ENCODE results near the gene UNC5B. TPM values are rescaled to one million over a fixed set of nuclear protein-coding genes. Genes with fewer than 3 reads are reported as not detected.

The UNC5B gene
- polyA plus RNA-seq, 1 experiment = 27.4 TPM

DNA sequence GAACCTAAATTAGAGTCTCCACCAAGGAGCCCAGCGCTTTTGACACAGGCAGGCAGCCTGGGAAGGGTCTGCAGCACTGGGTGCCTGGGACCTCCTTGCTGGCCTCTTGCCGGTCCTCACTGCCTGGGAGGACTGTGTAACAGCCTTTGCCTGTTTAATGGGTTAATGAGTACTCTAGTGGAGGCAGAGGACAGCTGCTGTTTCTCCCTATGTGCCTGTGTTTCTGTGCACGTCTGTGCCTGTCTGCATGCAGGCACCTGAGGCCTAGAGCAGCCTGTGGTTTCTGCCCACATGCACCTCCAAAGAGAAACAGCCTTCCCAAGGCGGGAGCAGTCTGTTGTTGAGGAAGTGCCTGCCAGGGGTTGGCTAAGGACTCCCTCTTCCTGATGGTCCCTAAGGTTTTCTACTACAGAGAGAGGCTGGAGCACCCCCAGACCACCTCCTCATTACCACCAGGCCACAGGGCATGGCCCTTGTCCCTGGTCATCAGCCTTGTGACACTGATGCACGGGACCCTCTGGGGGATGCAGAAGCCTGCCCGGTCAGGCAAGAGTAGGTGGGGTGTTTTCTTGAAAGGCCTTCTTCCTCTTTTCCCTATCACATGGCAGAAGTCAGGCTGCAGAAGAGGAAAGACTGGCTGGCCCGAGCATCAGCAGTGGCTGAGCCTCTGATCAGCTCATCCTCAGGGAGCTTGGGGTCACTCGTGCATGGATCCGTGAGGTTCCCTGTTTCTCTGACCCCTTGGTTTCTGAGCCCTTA lies 120.9 kb downstream of the UNC5B start:
- no peaks in the 10 kb centered on the region for H3K27me3 ChIP-seq (ENCODE audit: control insufficient read depth, insufficient read depth, low read length)
- no peaks in the 10 kb centered on the region for H3K36me3 ChIP-seq (ENCODE audit: control insufficient read depth, insufficient read depth, low read length)
- TF ChIP-seq, protein P1, sequence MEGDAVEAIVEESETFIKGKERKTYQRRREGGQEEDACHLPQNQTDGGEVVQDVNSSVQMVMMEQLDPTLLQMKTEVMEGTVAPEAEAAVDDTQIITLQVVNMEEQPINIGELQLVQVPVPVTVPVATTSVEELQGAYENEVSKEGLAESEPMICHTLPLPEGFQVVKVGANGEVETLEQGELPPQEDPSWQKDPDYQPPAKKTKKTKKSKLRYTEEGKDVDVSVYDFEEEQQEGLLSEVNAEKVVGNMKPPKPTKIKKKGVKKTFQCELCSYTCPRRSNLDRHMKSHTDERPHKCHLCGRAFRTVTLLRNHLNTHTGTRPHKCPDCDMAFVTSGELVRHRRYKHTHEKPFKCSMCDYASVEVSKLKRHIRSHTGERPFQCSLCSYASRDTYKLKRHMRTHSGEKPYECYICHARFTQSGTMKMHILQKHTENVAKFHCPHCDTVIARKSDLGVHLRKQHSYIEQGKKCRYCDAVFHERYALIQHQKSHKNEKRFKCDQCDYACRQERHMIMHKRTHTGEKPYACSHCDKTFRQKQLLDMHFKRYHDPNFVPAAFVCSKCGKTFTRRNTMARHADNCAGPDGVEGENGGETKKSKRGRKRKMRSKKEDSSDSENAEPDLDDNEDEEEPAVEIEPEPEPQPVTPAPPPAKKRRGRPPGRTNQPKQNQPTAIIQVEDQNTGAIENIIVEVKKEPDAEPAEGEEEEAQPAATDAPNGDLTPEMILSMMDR (IDR thresholded peaks at IDR 0.05; ENCODE audit: insufficient read depth, low read depth, low read length) = no peak
- H3K4me3 ChIP-seq (ENCODE audit: low read depth, low read length) = no peak overlapping the region
- ChIA-PET POLR2A (no interaction called here), CTCF (interaction anchor here (0.9 kb wide), 1 partner anchor 237 kb away, joined by 3 read pairs; no protein-coding TSS in a partner anchor)
- no peak for DNase-seq (ENCODE audit: low read depth)

DNA sequence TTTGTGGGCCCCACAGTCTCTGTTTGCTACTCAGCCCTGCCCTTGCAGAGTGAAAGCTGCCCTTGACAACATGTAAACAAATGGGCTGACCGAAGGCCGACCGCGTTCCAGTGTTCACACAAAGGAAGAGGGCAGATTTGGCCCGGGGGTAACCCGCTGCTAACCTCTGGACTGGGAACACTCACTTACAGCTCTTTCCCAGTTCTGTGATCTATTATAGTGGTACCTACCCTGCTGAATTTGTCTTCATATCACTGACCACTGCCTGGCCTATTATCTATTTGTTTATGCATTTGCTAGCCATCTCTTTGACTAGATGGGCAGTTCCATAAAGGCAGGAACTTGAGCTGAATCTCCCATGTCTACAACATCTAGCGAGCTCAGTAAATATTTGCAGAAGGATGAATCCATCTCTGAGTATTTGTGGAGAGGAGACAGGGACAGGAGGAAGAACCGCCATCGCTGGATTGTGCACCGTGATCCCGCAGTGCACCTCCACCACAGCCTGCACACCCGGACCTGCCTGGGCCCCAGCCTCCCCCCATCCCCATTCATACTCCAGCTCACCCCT lies 121.9 kb downstream of the UNC5B start:
- H3K4me3 ChIP-seq (ENCODE audit: low read depth, low read length) = no peak overlapping the region
- no peaks in the 10 kb centered on the region for H3K27me3 ChIP-seq (ENCODE audit: control insufficient read depth, insufficient read depth, low read length)
- TF ChIP-seq, protein P1 (IDR thresholded peaks at IDR 0.05; ENCODE audit: insufficient read depth, low read depth, low read length) = no peak
- DNase-seq (ENCODE audit: low read depth) = no peak
- ChIA-PET POLR2A (no interaction called here), CTCF (interaction anchor here (0.9 to 1.7 kb wide), 6 partner anchors 13 to 562 kb away, joined by 3 to 9 read pairs (median 4); partner anchors contain the start of gene SLC29A3)
- no peaks in the 10 kb centered on the region for H3K36me3 ChIP-seq (ENCODE audit: control insufficient read depth, insufficient read depth, low read length)

DNA sequence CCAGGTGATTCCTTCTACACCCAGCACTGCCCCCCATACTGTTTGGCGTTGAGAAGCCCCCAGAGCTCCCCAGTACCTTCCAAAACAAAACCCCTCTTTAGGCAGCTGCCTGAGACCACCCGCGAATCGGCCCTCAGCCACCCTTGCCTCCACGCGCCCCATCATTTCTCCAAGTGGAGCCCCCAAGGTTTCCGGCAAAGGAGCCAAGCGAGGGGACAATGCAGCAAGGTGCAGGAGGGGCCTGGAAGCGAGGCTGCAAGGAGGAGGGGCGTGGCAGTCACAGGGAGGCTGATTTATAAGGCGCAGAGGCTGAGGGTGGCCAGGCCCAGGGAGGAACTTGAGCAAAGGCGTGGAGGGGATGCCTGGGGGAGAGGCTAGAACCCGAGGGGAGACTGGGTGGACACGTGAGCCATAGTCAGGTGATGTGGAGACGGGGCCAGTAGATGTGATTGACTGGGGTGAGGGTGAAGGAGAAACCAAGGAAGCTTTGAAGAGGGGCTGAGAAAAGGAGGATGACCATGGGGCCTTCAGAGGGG lies 122.9 kb downstream of the UNC5B start:
- H3K4me3 ChIP-seq (ENCODE audit: low read depth, low read length) = no peak overlapping the region
- ChIA-PET CTCF (interaction anchor here (1.1 to 1.7 kb wide), 5 partner anchors 12 to 561 kb away, joined by 3 to 9 read pairs (median 4); partner anchors contain the start of gene SLC29A3), POLR2A (no interaction called here)
- no peaks in the 10 kb centered on the region for H3K36me3 ChIP-seq (ENCODE audit: control insufficient read depth, insufficient read depth, low read length)
- DNase-seq (ENCODE audit: low read depth) = no peak
- H3K27me3 ChIP-seq (ENCODE audit: control insufficient read depth, insufficient read depth, low read length) = no peaks in the 10 kb centered on the region
- TF ChIP-seq, protein P1 (IDR thresholded peaks at IDR 0.05; ENCODE audit: insufficient read depth, low read depth, low read length) = no peak

DNA sequence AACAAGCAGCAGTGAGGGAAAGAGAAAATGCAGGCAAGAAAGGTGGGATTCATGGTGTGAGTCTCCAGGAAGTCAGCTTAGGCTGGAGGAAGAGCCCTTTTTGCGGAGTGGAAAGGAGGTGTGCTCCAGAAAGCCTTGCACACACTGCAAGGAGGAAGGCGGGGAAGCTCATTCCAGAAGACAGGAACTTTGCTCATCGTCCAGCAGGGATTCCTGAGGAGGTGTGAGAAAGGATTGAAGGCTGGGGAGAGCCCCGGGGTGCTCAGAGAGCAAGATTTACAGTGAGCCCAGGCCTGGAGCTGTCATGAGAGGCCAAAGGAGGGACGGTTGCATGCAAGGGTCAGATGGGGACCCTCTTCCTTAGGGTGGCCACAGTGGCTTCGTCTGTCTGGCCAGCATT lies 124.3 kb downstream of the UNC5B start:
- TF ChIP-seq, protein P1 (IDR thresholded peaks at IDR 0.05; ENCODE audit: insufficient read depth, low read depth, low read length) = no peak
- POLR2A ChIA-PET = no interaction called here
- CTCF ChIA-PET = interaction anchor here (1.1 kb wide), 1 partner anchor 8 kb away, joined by 3 read pairs; no protein-coding TSS in a partner anchor

DNA sequence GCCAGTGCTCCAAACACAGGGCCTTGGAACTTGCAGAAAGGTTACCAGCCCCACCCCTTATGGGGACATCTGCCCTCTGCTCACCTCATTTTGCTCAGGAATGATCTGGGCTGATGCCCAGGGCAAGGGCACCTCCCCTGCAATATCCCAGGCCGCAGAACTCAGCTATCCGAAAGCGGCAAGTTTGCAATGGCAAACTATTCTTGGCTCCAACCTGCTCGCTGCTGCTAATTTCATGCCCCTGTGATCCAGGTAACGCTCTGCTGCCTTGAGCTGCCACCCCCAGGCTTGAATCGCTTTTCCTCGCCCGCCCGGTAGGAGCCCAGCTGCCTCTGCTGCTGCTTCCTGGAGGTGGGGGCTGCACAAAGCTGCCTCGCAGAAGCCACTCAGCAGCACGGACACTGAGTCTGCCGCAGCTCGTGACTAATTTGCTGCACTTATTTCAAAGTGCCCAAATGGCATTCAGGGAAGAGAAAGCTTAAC lies 124.9 kb downstream of the UNC5B start:
- H3K4me3 ChIP-seq (ENCODE audit: low read depth, low read length) = no peak overlapping the region
- no peaks in the 10 kb centered on the region for H3K36me3 ChIP-seq (ENCODE audit: control insufficient read depth, insufficient read depth, low read length)
- TF ChIP-seq, protein P1 (IDR thresholded peaks at IDR 0.05; ENCODE audit: insufficient read depth, low read depth, low read length) = no peak
- ChIA-PET POLR2A (no interaction called here), CTCF (interaction anchor here (1.1 kb wide), 1 partner anchor 9 kb away, joined by 3 read pairs; no protein-coding TSS in a partner anchor)
- no peak for DNase-seq (ENCODE audit: low read depth)
- H3K27me3 ChIP-seq (ENCODE audit: control insufficient read depth, insufficient read depth, low read length) = no peaks in the 10 kb centered on the region

More for the DNA sequence above, 124.3 kb downstream of the UNC5B start:
- H3K36me3 ChIP-seq (ENCODE audit: control insufficient read depth, insufficient read depth, low read length) = no peaks in the 10 kb centered on the region
- no peaks in the 10 kb centered on the region for H3K27me3 ChIP-seq (ENCODE audit: control insufficient read depth, insufficient read depth, low read length)
- no peak for DNase-seq (ENCODE audit: low read depth)
- no peak overlapping the region for H3K4me3 ChIP-seq (ENCODE audit: low read depth, low read length)
